Stimulated activated CD8-positive, alpha-beta memory T cell treated with anti-CD3 and anti-CD28 coated beads, Interleukin-4, amount 100 ng/mL, for 24 hours (primary cell): ENCODE measurements around the gene DIO3.
"Not testable (repeated sequence)": the region's sequence is repeated elsewhere in the genome, so short reads cannot be mapped to it uniquely, and the experiment has no call there.

Source experiments
- DNase-seq: peaks from one replicate; pipeline ENCODE4 v3.0.0-alpha.2; 2020; ENCODE audit warnings: low read depth

The DIO3 gene

GRCh38 chr14:101559624-101560533, 1.4 kb upstream of the DIO3 start:
- DNase-seq, result no peak

DNA sequence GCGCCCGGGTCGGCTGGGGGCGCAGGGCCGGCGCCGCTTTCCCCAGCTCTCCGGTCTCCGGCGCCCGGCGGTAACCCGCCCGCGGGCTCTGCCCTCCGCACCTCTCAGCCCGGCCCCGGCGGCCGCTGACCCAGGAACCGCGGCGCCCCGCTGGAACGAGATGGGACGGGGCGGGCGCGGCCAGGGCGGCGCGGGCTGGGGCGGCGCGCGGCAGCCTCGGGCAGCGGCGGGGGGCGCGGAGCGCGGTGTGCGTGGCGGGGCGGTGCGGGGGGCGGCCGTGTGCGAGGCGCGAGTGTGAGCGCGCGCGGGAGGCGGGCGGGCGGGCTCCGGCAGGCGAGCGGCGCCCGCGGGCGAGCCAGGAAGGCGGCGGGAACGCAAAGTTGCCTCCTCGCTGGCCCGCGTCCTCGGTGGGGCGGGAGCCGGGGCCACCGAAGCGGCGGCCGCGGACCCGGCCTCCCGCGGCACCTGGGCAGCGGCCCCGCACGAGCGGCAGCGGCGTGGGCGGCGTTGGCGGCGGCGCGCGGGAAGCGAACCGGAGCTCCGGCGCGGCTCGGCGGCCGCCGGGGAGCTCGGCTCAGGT, 671 bp upstream of the DIO3 start:
- DNase-seq, result no peak

DNA sequence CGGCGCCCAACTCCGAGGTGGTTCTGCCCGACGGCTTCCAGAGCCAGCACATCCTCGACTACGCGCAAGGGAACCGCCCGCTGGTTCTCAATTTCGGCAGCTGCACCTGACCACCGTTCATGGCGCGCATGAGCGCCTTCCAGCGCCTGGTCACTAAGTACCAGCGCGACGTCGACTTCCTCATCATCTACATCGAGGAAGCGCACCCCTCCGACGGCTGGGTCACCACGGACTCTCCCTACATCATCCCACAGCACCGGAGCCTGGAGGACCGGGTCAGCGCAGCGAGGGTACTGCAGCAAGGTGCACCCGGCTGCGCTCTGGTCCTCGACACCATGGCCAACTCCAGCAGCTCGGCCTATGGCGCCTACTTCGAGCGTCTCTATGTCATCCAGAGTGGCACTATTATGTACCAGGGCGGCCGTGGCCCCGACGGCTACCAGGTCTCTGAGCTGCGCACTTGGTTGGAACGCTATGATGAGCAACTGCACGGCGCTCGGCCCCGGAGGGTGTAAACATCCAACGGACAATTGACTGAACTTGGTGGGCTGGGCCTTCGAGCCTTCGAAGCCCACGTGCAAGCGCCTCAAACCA, 699 bp downstream of the DIO3 start:
- DNase-seq, result no peak

DNA sequence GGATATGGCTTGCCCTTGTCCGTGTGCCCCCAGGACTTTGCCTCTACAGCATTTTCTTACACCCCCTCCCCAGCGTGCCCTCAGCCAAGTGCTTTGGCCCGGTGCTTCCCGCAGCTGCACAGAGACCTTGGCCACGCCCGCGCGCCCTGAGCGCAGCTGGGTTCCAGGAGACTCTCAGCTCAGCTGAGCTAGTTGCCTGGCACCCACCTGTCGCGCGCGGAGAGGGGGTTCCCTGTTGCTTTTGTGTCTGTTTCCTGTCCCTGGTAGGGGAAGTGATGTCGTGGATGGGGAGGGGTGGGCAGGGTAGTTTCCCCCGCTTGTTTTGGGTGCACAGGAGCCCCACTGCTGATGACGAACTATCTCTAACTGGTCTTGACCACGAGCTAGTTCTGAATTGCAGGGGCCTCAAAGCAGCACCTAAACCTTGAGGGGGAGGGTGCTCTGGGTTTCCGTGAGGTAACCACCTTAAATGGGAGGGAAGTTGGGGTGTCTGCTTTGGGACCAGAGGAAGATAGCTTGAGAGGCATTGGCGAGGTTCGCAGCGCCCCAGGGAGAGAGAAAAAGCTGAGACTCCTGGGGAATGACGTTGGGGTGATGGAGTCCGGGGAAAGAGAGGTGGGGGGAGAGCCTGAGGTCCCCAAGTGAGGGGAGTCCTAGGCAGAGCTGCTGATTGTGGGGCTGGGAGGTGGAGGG, 1.5 kb downstream of the DIO3 start:
- DNase-seq, result no peak

DNA sequence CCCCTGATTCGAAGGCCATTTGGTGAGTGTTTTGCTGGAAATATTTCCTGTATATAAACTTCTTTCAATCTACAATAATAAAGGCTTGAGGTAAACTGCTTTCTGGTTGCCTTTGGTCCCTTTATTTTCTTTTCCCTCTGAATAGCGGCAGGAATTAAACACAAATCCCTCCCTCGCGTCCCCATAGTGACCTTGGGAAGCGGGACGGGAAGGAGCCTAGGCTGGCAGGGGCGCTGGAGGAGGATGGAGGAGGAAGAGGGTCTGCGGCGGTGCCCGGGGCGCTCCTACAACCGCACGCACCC, 2.0 kb downstream of the DIO3 start:
- DNase-seq, result no peak

GRCh38 chr14:101563654-101564443, 2.6 kb downstream of the DIO3 start:
- no peak for DNase-seq

GRCh38 chr14:101564444-101564776, 3.1 kb downstream of the DIO3 start:
- DNase-seq, result no peak

GRCh38 chr14:101564819-101565698, 3.8 kb downstream of the DIO3 start:
- DNase-seq, result no peak

GRCh38 chr14:101567252-101567651, 6.0 kb downstream of the DIO3 start:
- DNase-seq, result no peak

- DNase-seq, result no peak
Measured at GRCh38 chr14:101571004-101571403, 9.7 kb downstream of the DIO3 start.

DNA sequence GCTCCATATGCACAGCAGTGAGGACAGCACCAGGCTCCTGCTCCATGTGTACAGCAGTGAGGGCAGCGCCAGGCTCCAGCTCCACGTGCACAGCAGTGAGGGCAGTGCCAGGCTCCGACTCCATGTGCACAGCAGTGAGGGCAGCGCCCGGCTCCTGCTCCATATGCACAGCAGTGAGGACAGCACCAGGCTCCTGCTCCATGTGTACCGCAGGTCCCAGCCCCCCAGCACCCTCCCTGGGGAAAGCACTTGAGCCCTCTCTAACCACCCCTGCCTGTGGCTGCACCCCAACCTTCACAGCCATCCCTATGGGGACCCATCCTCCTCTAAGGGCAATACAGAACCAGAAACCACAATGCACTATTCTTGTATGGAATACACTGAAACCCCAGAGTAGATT, 11.2 kb downstream of the DIO3 start:
- not testable (repeated sequence) for DNase-seq

- DNase-seq, result no peak
Measured at GRCh38 chr14:101573289-101573688, 12.0 kb downstream of the DIO3 start.

DNA sequence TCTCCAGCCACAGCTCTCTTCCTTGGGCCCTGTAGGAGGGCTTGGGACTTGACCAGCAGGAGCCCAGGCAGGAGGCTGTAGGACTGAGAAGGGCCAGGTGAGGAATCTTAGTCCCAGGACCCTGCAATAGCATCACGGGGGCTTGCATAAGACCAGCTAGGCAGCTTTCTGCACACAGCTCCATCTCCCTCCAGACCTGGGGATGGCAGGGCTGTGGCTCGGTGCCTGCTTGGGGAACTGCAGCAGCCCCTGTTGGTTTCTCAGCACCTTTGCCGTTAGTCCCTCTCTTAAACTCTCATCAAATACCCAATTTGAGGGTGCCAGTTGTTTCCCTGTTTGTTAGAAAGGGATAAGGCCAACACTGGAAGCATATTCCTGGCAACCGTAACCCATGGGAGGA, 14.3 kb downstream of the DIO3 start:
- DNase-seq, result no peak

DNA sequence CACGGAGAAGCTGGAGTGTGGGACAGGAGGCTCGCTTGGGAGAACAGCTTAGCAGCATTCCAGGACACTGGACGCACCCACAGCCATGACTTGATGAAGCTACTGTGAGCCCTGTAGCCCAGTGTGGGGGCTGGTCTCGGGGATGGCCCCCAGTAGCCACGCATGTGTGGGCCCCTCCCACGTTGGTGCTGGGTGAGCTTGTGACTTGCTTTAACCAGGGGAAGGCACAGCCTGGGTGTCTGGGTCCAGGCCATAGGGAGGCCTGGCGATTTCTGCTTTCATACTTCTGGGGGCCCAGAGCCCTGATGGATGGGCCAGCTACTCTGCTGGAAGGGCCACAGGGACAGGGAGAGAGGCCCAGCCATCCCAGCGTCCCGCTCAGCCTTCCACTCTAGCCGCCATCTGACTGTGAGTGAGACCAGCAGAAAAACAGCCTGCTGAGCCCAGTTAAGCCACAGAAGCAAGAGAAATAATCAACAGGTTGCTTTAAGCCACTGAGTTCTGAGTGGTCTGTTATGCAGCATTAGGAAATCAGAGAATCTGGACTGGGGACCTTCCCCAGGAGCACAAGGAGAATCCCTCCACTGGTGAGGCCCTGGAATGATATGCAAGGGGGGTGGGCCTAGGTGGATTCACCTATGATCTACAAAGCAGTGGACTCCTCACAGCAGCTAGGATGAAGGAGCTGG, 16.1 kb downstream of the DIO3 start:
- DNase-seq, result no peak

DNA sequence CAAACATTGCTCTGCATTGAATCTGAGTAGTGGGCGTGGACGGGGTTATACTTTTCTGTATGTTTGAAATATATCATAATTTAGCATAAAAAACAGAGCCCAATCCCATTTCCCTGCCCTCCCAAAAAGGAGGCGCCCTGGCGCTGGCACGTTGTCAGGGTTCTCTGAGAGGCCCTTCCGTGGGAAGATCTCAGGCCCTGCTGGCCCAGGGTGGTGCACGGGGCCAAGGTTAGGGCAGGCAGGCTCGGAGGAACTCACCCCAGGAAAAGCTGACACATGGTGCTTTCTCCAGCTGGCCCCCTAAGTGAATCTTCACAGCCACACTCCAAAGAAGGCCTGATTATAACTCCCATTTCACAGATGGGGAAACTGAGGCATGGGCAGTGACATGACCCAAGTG, 17.2 kb downstream of the DIO3 start:
- no peak for DNase-seq

- no peak for DNase-seq
Measured at GRCh38 chr14:101579372-101580080, 18.2 kb downstream of the DIO3 start.

DNA sequence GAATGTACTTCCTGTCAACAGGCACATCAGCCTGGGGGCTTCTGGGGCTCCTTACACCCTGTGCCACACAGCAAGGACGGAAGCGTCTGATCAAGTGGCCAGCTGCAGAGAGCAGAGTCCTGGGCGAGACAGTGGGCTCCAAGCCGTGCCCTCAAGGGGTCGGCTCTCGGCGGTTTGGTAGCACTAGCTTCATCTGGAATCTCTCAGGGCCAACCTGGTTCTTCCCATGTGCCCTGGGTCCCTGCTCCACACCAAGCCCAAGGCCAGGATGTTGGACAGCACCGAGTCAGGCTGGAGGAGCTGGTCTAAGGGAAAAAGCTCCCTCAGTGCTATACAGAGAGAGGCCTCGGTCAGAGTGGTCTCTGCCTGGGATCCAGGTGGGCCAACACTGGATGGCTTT, 20.5 kb downstream of the DIO3 start:
- DNase-seq, result no peak

DNA sequence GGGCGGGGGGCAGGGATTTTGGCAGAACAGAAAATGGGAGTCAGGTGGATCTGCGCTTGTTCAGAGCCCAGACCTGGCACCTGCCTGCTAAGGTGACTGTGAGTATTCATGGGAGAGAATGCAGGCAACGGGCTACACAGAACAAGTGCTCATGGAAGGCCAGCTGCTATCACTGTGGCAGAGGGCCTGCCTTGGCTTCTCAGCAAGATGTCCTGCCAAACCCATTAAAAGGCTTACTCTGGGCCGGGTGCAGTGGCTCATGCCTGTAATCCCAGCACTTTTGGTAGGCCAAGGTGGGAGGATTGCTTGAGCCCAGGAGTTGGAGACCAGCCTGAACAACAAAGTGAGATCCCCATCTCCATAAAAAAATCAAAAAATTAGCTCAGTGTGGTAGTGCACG, 21.0 kb downstream of the DIO3 start:
- no peak for DNase-seq

GRCh38 chr14:101583006-101583714, 21.9 kb downstream of the DIO3 start:
- no peak for DNase-seq
